ENCODE results near the gene PSMB10. TPM values are rescaled to one million over a fixed set of nuclear protein-coding genes. Genes with fewer than 3 reads are reported as not detected.

PSMB10 gene
- total and polyA plus RNA-seq, 2 of the 8 experiments (the other 6 are each of a cell fraction or from before 2014, with no cell fraction given): 32.1 to 61.9 TPM

DNA sequence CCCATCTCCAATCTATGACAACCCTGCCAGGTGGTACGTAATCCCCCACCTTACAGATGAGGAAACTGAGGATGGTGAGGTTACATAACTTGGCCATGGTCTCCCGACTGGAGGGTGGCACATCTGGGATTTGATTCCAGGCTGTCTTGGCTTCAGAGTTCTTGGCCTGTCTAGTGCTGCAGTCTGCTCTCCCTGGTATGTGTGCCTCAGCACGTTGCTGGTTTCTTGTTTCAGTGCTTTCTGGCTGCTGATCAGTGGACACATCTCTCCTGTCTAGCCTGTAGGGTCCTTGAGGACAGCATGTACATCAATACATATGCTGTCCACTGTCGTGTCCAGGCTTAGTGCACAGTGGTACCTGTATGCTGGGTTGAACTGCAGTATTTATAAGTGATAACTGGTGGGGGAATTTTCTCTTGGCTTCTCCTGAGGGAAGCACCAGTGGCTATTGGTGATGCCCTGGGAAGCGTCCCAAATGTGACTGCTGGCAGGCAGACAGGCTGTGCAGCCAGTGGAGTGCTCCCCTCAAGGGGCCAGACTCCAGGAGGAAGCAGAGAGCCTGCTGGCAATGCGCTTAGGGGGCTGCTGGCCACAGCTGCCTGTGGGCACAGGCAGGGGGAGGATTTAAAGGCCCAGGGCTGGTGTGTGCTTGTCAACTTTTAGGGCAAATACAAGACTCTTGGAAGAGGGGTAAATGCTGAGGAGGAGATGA, 19.4 kb downstream of the PSMB10 start (continued):
- TF ChIP-seq CHD7 (IDR thresholded peaks at IDR 0.05; ENCODE audit: insufficient replicate concordance, low read length) (no peak), CBX8 (IDR thresholded peaks at IDR 0.05; ENCODE audit: borderline replicate concordance, low read depth, low read length) (no peak), BRCA1 (IDR thresholded peaks at IDR 0.05; ENCODE audit: low read depth, low read length) (no peak), ATF3 (IDR thresholded peaks at IDR 0.05; ENCODE audit: insufficient read depth, low read depth, low read length) (no peak), KDM1A (IDR thresholded peaks at IDR 0.05; ENCODE audit: borderline replicate concordance, low read length) (no peak), CHD1 (IDR thresholded peaks at IDR 0.05; ENCODE audit: low read depth, low read length) (no peak), SP2 (IDR thresholded peaks at IDR 0.05; ENCODE audit: low read length) (no peak), EZH2 (IDR thresholded peaks at IDR 0.05; ENCODE audit: low read depth, low read length, severe bottlenecking) (no peak), NRF1 (IDR thresholded peaks at IDR 0.05; ENCODE audit: low read depth, low read length) (no peak), POLR2AphosphoS5 (IDR thresholded peaks at IDR 0.05; ENCODE audit: low read depth, low read length) (no peak)

Data from H1 (cell line).